NK-92 treated with Interleukin-12 subunit alpha and Interleukin-12 subunit beta, amount 100 ng/mL, for 24 hours (cell line): ENCODE results near the gene CFAP99.

Source experiments
- DNase-seq: peaks from one replicate; lab custom pipeline; 2025; lab: John Stamatoyannopoulos, UW

CFAP99 gene

GRCh38 chr4:2390784-2391421 lies 27.9 kb upstream of the CFAP99 start:
- DNase-seq = no peak

DNA sequence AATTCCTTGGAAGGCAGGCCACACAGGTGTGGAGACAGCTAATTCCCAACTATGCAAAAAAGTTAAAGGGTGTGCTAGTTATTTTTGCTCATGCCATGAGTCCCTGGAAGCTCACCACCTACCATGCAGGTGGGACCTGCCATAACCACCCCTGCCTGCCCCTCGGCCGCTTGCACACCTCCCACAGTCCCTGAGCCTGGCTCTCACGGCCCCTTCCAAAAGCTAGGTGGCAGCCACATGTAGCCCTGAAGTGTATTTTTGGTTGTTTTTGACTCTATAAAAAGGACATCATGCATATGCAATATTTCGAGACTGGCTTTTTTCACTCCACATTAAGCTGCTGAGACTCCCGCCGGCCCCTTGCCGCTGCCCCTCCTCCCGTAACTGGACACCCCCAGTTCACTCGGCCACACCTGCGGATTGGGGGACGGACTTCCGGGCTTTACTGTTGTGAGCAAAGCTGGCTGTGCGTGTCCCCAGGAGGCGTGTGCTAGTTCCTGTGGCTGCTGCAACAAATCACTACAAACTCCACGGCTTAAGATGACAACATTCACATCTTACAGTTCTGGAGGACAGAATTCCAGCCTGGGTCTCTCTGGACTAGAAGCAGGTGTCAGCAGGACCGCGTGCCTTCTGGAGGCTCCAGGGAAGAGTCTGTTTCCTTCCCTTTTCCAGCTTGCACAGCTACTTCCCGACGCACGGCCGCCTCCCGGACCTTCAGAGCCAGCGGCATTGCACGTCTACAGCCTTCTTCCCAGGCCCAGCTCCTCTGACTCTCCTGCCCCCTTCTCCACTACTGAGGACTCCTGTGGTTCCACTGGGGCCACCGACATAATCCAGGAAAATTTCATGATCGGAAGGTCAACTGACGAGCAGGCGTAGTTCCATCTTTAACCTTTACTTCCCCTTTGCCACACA lies 25.1 kb upstream of the CFAP99 start:
- no peak for DNase-seq

DNA sequence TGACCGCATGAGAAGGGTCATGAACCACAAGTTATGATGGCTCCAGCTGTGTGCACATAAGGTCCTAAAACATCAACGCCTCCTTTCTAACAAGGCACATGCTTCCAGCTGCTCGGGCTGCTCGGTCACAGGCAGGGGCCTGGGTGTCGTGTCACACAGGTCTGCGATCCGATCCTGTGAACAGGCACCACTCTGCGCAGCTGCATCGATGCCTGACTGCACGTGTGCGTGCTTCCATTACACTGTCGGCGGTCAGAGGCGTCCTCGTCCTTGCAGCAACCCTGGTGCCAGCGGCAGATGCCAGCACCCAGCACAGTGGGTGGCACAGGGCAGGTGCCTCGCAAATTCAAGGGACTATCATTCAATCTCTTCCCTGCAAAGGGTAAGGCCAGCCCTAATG lies 24.2 kb upstream of the CFAP99 start:
- no peak for DNase-seq

- DNase-seq = no peak
Observed at GRCh38 chr4:2395038-2395437, 23.7 kb upstream of the CFAP99 start.

GRCh38 chr4:2395584-2395983 lies 23.2 kb upstream of the CFAP99 start:
- DNase-seq = no peak

- DNase-seq = no peak
Observed at GRCh38 chr4:2396781-2397368, 21.9 kb upstream of the CFAP99 start.

DNA sequence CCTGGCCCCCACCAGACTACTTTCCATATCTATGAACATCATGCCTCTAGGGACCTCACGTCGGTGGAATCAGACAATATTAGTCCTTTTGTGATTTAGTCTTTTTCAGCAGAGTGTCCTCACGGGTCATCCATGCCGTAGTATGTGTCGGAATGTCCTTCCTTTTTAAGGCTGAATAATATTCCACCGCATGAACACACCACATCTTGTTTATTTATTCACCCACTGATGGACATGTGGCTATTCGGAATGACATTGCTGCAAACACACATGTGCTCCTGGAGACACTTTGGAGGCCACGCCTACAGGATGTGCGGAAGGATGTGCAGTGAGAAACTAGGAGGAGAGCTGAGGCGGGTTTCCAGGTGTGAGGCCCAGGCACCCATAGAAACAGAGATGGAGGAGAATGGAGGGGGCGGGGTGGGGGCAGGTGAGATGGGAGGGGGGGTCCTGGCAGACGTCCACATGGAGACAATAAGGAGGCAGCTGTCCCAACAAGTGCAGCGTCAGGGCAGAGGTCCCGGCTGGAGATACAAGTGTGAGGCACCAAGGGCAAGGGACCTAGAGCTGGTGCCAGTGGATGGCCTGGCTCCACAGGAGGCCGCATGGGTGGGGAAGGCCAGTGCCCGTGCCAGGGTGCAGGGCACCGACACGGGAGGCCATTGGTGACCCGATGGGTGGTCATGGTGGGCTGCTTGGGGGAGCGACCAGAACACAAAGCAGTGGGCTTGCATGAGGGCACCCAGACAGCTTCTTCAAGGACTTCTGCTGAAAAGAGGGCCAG lies 21.0 kb upstream of the CFAP99 start:
- DNase-seq = no peak

DNA sequence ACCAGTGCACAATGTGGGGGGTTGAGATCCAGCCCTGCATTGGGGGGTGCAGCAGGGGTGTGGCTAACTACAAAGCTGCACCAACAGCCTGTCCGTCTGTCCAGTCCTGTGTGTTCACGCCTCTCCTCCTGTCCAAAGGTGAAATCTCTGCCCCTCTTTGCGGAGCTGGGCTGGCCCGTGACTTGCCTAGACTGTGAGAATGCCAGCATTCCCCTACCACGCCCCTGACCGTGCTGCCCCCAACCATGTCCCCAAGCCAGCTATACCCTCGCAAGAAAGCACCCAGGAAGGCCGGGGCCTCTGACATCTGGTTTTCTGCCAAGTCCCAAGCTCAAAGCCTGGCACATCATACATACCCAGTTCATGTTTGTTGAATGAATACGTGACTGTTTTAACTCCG lies 19.5 kb upstream of the CFAP99 start:
- DNase-seq = no peak

- DNase-seq = no peak
Observed at GRCh38 chr4:2399631-2400190, 19.0 kb upstream of the CFAP99 start.

GRCh38 chr4:2400841-2401609 lies 17.7 kb upstream of the CFAP99 start:
- DNase-seq = no peak

DNA sequence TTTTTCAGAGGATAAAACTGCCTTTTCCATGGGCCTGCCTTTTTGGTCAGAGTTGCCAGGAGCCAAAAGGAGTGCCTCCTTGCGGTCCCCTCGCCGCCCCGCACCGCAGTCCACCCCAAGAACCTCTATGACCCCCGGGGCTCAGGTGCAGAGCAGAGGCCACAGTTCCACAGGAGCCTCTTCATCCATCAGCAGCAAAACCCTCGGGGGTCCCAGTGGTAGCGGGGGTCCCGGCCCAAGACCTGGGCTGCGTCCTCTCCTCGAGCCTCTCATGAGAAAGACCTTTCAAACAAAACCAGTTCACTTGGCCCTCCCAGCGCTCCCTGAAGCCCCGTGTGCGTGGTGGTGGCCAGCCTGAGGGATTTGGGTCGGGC lies 17.2 kb upstream of the CFAP99 start:
- no peak for DNase-seq

DNA sequence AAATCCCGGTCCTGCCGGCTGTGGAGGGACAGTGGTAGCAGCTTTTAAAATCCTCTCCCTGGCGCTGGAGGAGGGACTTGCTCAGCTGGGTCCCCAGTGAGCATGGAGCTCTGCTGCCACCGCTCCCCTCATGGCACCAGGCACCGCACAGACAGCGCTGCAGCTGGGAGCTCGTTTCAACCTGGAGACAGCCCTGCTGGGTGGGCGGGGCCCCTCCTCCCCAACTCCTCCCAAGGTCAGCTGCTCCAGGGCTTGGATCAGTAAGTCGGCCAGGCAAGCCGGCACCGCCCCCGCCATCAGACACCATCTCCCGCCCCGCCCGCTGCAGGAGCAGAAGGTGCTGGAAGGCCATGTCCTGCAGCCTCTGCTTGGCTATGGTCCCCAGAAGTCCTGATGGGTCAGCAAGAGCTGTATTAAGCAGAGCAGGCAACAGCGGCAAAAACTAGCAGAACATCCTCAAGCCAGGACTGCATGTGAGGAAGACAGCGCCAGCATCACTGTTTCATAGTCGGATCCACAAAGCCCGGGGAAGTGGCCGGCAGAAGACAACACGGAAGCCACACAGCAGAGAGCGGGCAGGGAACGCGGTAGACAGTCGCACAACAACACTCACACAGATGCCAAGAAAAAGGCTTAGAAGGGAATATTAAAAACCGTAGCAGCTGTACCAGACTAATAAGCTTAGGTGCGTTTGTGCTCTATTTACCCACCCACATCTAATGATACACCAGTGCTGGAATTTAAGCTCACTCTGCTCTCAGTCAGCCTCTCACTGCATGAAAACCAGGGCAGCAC lies 16.5 kb upstream of the CFAP99 start:
- DNase-seq = no peak

DNA sequence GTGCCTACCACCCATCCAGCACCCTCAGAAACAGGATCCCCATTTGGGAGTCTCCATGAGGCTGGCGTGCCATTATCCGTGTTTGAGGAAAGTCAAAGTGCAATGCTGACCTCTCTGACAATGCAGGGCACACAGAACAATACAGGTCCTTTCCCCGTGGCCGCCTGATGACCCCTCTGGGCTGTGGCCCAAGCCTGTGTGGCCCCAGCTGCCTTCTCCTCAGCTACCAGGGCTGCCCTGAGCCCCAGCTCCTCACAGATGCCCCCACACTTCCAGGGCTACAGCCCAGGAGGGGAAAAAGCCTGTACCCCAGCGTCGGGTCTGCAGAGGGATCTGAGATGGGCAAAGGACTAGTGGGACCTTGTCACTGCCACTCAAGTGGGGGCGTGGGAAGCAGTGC lies 15.8 kb upstream of the CFAP99 start:
- no peak for DNase-seq

GRCh38 chr4:2406406-2406805 lies 12.3 kb upstream of the CFAP99 start:
- no peak for DNase-seq

- DNase-seq = no peak
Observed at GRCh38 chr4:2406920-2407319, 11.8 kb upstream of the CFAP99 start.

- DNase-seq = no peak
Observed at GRCh38 chr4:2407991-2408342, 10.8 kb upstream of the CFAP99 start.

- no peak for DNase-seq
Observed at GRCh38 chr4:2408401-2408958, 10.3 kb upstream of the CFAP99 start.

DNA sequence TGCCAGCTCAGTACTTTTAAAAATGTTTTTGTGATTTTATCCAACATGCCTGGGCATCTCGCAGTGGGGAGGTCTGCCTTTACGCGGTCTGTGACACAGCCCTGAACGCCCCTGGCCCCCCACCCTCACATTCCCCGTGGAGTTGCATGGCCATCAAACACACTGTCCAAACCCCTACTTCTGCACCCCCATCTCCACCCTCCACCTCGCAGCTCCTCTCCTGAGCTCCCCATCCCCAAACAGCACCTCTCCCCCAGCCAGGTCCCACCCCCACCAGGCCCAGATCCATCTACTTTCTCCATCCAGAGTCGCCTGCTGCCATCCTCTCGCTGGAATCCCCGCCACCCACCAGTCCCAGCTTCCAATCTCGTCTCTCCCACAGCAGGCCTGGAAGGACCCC lies 9.8 kb upstream of the CFAP99 start:
- DNase-seq = no peak

GRCh38 chr4:2409381-2409783 lies 9.4 kb upstream of the CFAP99 start:
- DNase-seq = no peak

DNA sequence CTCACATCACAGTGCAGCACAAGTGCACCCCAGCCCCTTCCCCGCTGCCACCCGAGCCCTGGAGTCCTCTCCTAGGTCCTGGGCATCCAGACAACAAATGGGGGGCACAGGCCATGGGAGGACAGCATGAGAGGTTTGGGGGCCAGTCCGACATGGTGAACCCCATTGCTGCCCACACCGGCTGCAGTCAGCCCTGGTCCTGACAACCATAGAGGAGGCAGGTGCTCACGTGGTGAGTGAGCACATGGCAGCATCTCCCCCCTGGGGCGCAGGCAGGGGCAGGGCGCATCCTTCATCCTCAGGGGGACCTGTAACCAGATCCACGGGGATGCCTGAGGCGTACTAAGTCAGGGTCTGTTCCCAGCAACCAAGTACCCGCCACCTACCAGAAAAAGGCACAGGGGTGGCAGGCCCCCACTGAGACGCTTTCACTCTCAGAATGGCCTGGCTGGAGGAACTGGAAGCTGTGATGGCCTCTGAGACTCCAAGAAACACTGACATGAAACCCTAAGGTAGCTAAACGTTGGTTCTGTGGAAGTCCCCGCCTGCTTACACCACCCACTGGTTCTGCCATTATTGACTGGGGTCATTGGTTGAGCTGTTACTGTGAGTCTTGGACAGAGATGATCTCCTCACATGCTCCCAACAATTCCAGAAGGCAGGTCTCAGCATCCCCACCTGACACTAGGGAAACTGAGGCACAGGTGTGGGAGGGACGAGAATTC lies 6.8 kb upstream of the CFAP99 start:
- DNase-seq = no peak
